Stimulated activated memory B cell treated with anti-CD40 and anti-IgM and Interleukin-4, amounts not matched to agents 10 μg/mL and 1 μg/mL and 100 μg/mL, for 72 hours (primary cell): ENCODE measurements around the gene SOX6.

Experiments used
- ATAC-seq: fragments of 150-1000 bp; cut with Tn5 transposase; 2 replicates; pipeline ENCODE4 v1.10.0; 2021
- H3K27ac Mint-ChIP-seq: one replicate; pipeline ENCODE4 v1.8.0; 2022; ENCODE audit warnings: mild to moderate bottlenecking, mixed read lengths
- H3K27me3 Mint-ChIP-seq: one replicate; pipeline ENCODE4 v1.8.0; 2022; ENCODE audit warnings: mixed read lengths
- H3K36me3 Mint-ChIP-seq: one replicate; pipeline ENCODE4 v1.8.0; 2022; ENCODE audit warnings: mixed read lengths
- H3K4me1 Mint-ChIP-seq: one replicate; pipeline ENCODE4 v1.8.0; 2022; ENCODE audit warnings: mixed read lengths
- H3K4me3 Mint-ChIP-seq: one replicate; pipeline ENCODE4 v1.8.0; 2022; ENCODE audit warnings: mild to moderate bottlenecking, moderate library complexity, mixed read lengths
- H3K9me3 Mint-ChIP-seq: one replicate; pipeline ENCODE4 v1.8.0; 2022; ENCODE audit warnings: mixed read lengths

Gene SOX6

DNA sequence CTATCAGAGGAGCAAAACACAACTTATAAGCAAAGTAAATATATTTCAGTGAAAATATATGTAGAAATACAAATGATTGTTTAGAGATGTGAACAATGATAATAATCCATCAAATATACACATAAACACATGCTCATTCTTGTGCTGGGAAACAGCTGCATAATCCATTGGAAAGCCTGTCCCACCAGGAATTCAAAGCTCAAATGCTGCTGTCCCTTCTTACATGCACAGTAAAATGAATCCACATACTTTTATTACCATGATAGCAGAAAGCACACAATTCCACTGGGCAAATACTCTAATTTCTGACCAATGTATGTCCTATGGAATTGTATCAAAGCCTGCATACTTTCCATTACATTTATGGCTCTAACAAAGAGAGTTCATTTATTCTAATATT lies 44.5 kb downstream of the SOX6 start:
- Mint-ChIP-seq H3K4me1 (no peaks in the 10 kb centered on the region), H3K27ac (no peak overlapping the region), H3K9me3 (peaks cover 2% of the 10 kb centered on the region), H3K36me3 (no peaks in the 10 kb centered on the region), H3K4me3 (no peak overlapping the region), H3K27me3 (no peaks in the 10 kb centered on the region)
- no peak for ATAC-seq

DNA sequence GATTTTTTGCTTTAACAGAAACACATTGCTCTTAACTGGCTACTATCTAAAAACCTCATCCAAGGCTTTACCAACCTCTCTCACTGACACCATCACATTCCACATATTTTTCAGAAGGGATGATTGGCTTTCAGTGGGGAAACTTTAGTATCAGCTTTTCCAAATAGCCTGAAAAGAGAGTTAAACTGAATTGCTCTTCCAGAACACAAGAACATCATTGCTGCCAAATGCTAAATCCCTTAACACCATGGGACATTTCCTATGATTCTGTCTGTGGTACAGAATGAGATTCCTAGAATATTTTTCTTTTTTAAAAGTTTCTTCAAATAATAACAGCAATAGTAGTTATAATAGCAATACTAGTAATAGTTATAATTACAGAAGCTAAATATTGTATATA lies 45.4 kb downstream of the SOX6 start:
- Mint-ChIP-seq H3K4me1 (no peaks in the 10 kb centered on the region), H3K36me3 (no peaks in the 10 kb centered on the region), H3K27ac (no peak overlapping the region), H3K4me3 (no peak overlapping the region), H3K9me3 (peaks cover 2% of the 10 kb centered on the region), H3K27me3 (no peaks in the 10 kb centered on the region)
- ATAC-seq, result no peak

DNA sequence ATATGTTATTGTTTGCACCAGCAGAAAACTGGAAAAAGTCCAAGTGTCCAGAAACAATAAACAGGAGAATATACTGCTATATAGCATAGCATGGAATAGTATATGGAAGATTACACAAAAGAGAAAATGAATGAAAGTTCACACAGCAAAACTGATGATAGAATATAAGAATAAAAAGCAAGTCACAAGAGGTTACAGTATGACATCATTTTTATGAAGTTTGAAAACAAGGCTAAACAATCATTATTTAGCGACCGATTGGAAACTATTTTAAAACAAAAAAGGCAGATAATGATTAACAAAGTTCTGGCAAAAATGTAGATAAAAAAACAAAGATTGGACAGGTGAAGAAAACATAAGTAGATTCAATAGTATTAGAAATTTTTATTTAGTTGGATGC lies 47.1 kb downstream of the SOX6 start:
- Mint-ChIP-seq H3K4me3 (no peak overlapping the region), H3K27me3 (no peaks in the 10 kb centered on the region), H3K9me3 (peaks cover 2% of the 10 kb centered on the region), H3K4me1 (no peaks in the 10 kb centered on the region), H3K27ac (no peak overlapping the region), H3K36me3 (no peaks in the 10 kb centered on the region)
- ATAC-seq, result no peak

DNA sequence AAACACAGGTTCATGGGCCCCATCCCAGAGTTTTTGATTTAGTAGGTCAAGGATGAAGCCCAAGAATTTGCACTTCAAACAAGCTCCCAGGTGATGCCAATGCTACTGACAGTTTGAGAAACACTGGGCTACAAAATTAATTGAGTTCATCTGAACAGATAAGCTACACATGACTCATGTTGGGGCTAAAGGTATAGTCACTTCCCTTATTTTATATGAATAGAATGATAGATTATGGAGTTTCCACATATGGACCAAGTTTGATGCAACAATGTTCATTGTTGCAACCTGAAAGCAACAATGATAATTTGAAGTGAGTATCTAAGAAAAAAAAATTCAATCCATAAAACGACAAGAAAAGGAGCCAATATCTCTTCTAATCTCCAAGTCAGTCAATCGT lies 54.9 kb downstream of the SOX6 start:
- Mint-ChIP-seq H3K36me3 (no peaks in the 10 kb centered on the region), H3K27me3 (no peaks in the 10 kb centered on the region), H3K4me3 (no peak overlapping the region), H3K9me3 (peaks cover 4% of the 10 kb centered on the region), H3K4me1 (no peaks in the 10 kb centered on the region), H3K27ac (no peak overlapping the region)
- no peak for ATAC-seq

DNA sequence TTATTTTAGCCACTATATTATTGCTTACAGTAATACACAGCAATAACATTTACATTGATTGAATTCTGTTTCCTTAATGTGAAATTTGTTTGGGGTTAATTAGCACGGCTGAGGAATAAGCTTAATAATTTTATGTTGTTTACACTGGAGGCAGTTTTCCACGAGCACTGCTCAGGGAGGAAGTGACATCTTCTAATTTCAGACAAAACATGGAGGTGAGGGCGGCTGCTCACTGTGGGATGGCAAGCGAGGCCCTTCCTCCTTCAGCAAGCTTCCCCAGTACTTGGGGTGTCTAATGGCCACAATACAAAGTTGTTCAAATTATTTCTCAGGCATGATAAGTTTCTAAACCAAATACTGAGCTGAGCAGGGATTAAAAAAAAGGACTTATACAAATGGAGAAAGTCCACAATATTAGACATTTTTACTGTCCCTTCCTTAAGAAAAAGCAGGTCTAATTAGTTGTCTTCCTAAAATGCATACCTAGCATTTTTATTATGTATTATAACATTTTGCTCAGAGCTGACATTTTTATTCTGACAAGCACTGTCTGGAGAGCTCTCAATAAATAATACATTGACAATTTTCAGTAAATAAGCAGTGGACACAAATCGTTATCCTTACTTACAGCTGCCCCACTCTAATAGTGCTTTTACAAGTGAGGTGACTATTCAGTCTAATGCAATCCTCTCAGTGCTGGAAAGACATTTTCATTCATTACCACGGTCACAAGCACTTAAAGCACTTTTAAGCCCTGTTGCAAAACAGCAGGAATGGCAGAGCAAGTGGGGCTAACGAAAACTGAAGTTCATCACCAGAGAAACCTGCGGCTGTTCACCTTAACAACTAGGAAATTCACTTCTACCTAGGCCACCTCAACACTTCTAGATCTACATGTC lies 56.2 kb downstream of the SOX6 start:
- Mint-ChIP-seq H3K4me3 (no peak overlapping the region), H3K36me3 (no peaks in the 10 kb centered on the region), H3K9me3 (peaks cover 4% of the 10 kb centered on the region), H3K27me3 (no peaks in the 10 kb centered on the region), H3K27ac (no peak overlapping the region), H3K4me1 (no peaks in the 10 kb centered on the region)
- ATAC-seq, result no peak

DNA sequence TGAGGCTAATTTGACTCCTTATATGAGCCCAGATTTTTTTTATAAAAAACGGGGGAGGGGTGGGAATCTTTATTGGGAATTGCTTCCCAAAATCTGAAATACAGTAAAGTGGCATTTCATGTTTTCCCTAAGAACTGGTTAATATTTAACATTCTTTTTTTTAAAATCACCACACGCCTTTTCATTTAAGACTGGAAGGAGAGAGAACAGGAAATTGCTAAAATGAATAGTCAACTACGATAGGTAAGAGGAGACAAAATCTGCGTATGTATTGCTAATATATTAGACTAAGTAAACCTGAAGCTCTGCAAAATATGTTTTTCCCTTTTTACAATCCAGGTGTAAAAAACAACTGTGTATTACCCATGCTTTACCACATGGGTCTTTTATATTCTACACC lies 57.0 kb downstream of the SOX6 start:
- Mint-ChIP-seq H3K27me3 (no peaks in the 10 kb centered on the region), H3K4me1 (no peaks in the 10 kb centered on the region), H3K9me3 (peaks cover 4% of the 10 kb centered on the region), H3K4me3 (no peak overlapping the region), H3K27ac (no peak overlapping the region), H3K36me3 (no peaks in the 10 kb centered on the region)
- ATAC-seq, result no peak

DNA sequence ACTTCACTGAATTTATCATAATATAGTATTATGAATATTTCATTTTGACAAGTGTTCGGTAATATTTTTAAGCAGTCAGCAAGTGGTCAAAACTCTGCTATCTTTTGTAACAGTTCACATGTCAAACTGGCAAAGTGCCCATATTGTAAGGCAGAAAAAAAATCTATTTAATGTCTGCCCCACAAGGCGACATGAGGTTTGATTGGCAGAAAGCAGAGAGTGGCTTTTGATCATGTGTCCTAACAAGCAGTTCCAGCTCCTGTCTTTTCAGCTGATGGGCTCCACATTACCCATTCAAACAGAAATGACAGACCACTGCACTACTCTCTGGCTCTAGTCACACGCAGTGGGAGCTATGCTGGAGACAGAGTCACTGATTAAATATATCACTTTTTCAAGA lies 59.0 kb downstream of the SOX6 start:
- H3K36me3 Mint-ChIP-seq, result no peaks in the 10 kb centered on the region
- H3K4me3 Mint-ChIP-seq, result no peak overlapping the region
- no peak for ATAC-seq
- H3K27me3 Mint-ChIP-seq, result no peaks in the 10 kb centered on the region
- no peak overlapping the region for H3K27ac Mint-ChIP-seq
- H3K4me1 Mint-ChIP-seq, result no peaks in the 10 kb centered on the region
- H3K9me3 Mint-ChIP-seq, result peaks cover 4% of the 10 kb centered on the region

DNA sequence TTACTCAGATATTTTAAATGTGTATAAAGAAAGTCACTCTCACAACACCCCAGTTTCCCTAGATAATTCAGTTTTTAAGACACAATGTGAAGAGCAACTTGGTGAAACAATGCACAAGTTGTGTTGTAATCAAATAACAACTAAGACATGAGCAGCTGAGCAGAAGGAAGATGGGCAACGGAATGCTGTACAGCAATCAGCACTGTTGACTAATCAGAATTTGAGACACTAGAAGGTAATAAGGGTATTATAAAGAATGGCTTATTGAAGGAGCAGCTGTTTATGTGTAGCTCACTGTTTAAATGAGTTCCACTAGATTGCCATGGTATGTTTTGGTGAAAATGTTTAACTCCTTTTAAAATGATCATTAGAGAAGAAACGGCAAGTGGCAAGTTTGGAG lies 60.1 kb downstream of the SOX6 start:
- Mint-ChIP-seq H3K36me3 (no peaks in the 10 kb centered on the region), H3K4me1 (no peaks in the 10 kb centered on the region), H3K27me3 (no peaks in the 10 kb centered on the region), H3K27ac (no peak overlapping the region), H3K4me3 (no peak overlapping the region), H3K9me3 (no peaks in the 10 kb centered on the region)
- ATAC-seq, result no peak

DNA sequence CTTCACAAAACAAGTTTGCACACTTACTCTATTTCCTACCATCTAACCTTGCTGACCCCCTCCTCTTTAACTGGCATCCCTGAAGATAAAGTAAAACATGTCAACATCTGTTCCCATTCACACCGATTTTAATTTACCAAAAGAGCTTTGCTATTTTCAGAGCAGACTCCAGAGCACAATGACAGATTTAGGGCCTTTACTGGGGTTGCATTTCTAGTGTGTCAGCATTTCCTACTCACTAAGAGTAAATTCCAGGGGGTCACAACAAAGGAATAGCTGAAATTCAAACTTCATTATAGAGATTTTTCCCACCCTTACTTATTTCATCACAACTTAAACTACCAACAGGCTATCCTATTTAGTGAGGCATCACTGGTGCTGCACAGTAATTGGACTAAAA lies 60.8 kb downstream of the SOX6 start:
- no peak for ATAC-seq
- H3K4me3 Mint-ChIP-seq, result no peak overlapping the region
- H3K27ac Mint-ChIP-seq, result no peak overlapping the region
- H3K4me1 Mint-ChIP-seq, result no peaks in the 10 kb centered on the region
- no peaks in the 10 kb centered on the region for H3K36me3 Mint-ChIP-seq
- no peaks in the 10 kb centered on the region for H3K9me3 Mint-ChIP-seq
- H3K27me3 Mint-ChIP-seq, result no peaks in the 10 kb centered on the region

DNA sequence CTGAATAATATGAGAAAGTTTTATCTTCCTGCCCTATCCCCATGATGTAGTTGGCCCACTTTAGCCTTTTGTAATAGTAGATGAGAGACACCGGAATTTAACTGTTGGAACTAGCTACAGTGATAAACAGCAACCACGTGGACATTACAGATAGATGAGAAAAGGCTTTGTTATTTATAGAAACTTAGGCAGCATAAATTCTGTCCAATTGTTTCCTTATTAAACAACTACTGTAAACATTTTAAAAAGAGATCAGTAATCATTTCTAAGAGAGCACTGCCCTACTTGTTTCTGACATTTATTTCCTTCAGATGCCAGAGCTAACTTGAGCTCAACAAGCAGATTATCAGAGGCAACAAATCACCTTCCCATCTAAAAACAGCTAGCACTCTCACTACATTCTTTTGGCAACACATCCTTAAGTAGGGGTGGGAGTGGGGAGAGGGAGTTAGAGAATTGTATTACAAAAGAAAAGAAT lies 63.1 kb downstream of the SOX6 start:
- Mint-ChIP-seq H3K36me3 (no peaks in the 10 kb centered on the region), H3K9me3 (no peaks in the 10 kb centered on the region), H3K27ac (no peak overlapping the region), H3K27me3 (no peaks in the 10 kb centered on the region), H3K4me1 (no peaks in the 10 kb centered on the region), H3K4me3 (no peak overlapping the region)
- ATAC-seq, result no peak

DNA sequence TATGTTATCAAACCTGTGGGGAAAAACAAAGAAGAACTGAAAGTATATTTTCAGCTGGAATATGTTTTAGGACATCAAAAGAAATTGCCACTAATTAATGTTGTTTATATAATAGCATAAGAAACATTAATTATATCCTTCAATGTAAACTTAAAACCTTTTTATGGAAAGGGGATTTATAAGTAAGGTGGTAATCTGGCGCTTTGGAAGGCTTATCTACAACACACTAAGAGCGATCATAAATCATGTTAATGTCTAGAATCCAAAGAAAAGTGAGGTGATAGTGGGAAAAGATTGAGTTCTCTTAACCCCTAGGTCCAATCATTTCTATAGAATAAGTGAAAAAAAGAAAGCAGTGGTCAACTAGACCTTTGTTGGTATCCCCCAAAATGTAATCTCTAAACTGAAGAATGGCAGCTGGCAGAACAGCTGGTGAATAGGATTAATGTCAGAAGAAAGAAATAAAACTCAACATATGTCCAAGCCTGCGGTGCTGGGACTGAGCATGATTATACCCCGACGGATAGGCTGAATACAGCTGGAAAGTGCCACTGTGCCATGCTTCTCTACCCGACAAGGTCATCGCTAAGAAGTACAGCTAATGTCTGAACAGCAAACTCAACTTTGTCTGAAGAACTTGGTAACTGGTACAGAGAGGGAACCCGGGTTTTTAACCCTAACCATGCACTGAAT lies 64.0 kb downstream of the SOX6 start:
- Mint-ChIP-seq H3K27me3 (no peaks in the 10 kb centered on the region), H3K4me1 (no peaks in the 10 kb centered on the region), H3K27ac (no peak overlapping the region), H3K36me3 (no peaks in the 10 kb centered on the region), H3K9me3 (peaks cover under 1% of the 10 kb centered on the region), H3K4me3 (no peak overlapping the region)
- no peak for ATAC-seq

DNA sequence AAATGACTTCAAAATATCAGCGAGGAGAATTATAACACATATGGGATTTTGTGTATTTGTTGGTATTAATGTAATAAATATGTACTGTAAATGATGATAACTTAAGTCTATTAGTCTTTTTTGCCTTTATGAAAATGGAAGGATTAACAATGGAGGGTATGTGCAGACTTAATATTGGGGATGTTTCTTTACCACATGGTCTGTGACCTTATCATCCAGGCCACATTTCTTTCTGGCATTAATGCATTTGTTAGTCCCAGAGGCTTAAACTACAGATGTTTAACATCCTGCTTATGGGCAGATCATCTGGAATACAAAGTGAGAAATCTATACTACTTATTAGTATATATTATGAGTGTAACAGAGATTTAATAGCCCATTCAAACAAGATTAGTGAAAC lies 64.6 kb downstream of the SOX6 start:
- ATAC-seq, result no peak
- H3K36me3 Mint-ChIP-seq, result no peaks in the 10 kb centered on the region
- H3K27ac Mint-ChIP-seq, result no peak overlapping the region
- peaks cover 3% of the 10 kb centered on the region for H3K9me3 Mint-ChIP-seq
- H3K4me1 Mint-ChIP-seq, result no peaks in the 10 kb centered on the region
- H3K27me3 Mint-ChIP-seq, result no peaks in the 10 kb centered on the region
- H3K4me3 Mint-ChIP-seq, result no peak overlapping the region

DNA sequence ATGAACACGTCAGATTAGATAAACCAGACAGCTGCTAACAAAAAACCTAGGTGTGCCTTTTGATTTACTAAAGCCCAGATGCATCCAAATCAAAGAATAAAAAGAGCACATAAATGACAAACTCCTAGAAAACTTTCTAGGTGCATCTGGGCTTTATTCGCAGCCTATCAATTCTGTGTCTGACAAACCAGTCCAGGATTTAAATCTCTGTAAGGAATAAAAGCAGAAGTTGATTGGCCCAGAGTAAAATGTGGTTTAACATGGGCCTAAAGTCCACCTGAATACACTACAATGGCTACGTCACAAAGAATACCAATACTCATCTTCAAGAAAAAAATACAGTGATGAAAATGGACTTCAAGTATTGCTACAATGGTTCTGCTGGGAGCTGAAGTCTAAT lies 66.8 kb downstream of the SOX6 start:
- ATAC-seq, result no peak
- no peaks in the 10 kb centered on the region for H3K4me1 Mint-ChIP-seq
- H3K4me3 Mint-ChIP-seq, result no peak overlapping the region
- H3K36me3 Mint-ChIP-seq, result no peaks in the 10 kb centered on the region
- H3K27ac Mint-ChIP-seq, result no peak overlapping the region
- peaks cover 3% of the 10 kb centered on the region for H3K9me3 Mint-ChIP-seq
- no peaks in the 10 kb centered on the region for H3K27me3 Mint-ChIP-seq

DNA sequence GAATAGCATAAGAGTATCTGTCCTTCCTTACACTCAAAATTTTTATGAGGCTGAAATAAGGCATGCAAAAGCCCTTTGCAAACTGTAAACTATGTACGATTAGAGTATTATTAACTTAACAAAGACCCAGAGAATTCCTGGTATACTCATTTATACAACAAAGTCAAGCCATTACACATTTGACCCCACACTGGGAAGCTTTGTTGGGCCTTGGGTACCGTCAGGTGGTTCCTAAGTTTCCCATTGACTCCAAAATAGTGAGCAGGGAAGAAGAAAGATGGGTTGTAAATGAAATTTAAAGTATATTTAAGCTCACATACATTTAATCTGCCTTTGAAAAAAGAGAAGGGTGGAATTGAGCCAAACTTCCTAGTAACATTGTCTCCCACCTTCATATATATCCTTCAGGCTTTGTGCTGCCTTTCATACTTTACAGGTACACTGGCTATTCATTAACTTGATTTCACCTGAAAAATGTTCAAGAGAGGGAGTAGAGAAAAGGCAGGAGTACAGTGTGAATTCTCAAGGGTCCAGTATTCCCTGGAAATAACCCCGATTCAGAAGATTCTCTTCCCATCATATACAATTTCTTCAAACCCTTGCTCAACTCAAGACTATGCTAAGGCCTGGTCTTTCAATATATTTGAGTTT lies 68.6 kb downstream of the SOX6 start:
- no peak overlapping the region for H3K27ac Mint-ChIP-seq
- H3K4me3 Mint-ChIP-seq, result no peak overlapping the region
- no peaks in the 10 kb centered on the region for H3K4me1 Mint-ChIP-seq
- H3K36me3 Mint-ChIP-seq, result no peaks in the 10 kb centered on the region
- no peak for ATAC-seq
- H3K27me3 Mint-ChIP-seq, result no peaks in the 10 kb centered on the region
- peaks cover 3% of the 10 kb centered on the region for H3K9me3 Mint-ChIP-seq

DNA sequence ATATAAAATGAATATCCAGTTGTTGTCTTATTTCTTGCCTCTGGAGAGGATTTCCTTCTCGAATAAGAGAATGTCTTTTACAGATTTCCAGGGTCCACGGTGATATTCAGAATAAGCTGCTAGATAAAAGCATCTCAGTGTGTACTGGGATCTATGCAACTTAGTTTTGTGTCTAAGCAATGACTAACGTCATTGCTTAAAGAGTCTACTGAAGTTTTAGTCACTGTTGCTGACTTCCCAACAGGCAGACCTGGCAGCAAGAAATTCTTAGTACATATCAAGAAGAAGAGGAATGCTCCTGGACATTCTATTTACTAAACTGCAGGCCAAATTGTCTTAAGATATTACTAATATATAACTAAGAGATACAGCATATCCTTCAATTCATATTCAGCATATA lies 70.3 kb downstream of the SOX6 start:
- Mint-ChIP-seq H3K4me1 (no peaks in the 10 kb centered on the region), H3K36me3 (no peaks in the 10 kb centered on the region), H3K27me3 (no peaks in the 10 kb centered on the region), H3K27ac (no peak overlapping the region), H3K4me3 (no peak overlapping the region), H3K9me3 (peaks cover 5% of the 10 kb centered on the region)
- ATAC-seq, result no peak
